Pancreas (tissue), 10 donors: ENCODE results near the gene OVAAL. TPM values are rescaled to one million over a fixed set of nuclear protein-coding genes. Genes with fewer than 3 reads are reported as not detected.

Source experiments
- ATAC-seq, 4 donors: fragments of 200-7000 bp; cut with Tn5 transposase; one replicate each; pipeline versions ENCODE4 v1.8.0 to v1.9.1; 2020; ENCODE audit warnings: mild to moderate bottlenecking in 4 of 4, moderate library complexity in 4 of 4
- DNase-seq, 6 donors: peaks; one replicate each; pipeline ENCODE4 v3.0.0-alpha.2; 2020
- FAIRE-seq: peaks from 2 replicates; lab custom pipeline; 2012; peaks lifted over from hg19 to GRCh38; lab: Jason Lieb, UNC
- H3K27ac ChIP-seq, 4 donors: fragments of 200-600 bp; sonication (generic); 1 replicate in 3 of 4; 2 replicates in 1 of 4; pipeline versions ENCODE4 v1.5.0 to v1.8.0; 2020
- H3K27me3 ChIP-seq, 4 donors: fragments of 200-600 bp; one replicate each; pipeline ENCODE4 v1.8.0; 2021
- H3K36me3 ChIP-seq, 3 donors: fragments of 200-600 bp; sonication (generic) in 1 of 3; one replicate each; pipeline versions ENCODE4 v1.5.0 to v1.8.0; 2020 to 2021
- H3K4me1 ChIP-seq, 3 donors: fragments of 200-600 bp; one replicate each; pipeline ENCODE4 v1.8.0; 2021
- H3K4me3 ChIP-seq, 4 donors: fragments of 200-600 bp; sonication (generic) in 2 of 4; one replicate each; pipeline versions ENCODE4 v1.5.0 to v1.8.0; 2020 to 2021
- H3K9me3 ChIP-seq, 4 donors: fragments of 200-600 bp; one replicate each; pipeline ENCODE4 v1.8.0; 2021
- WGBS, 2 donors: extraction: QIAGEN DNeasy Blood & Tissue Kit; methylation state at CpG; one replicate each; pipeline ENCODE4 v1.1.7; 2013; 5-methylcytosine and 5-hydroxymethylcytosine counted together
- intact Hi-C, 3 donors: fragments of 100-400 bp; cut with DNase I; formaldehyde crosslinking; loops; one replicate each; pipeline versions ENCODE4 v1.11.1 to v1.14.2; 2022
- polyA plus RNA-seq, 2 donors: library from polyadenylated mRNA; stranded (reverse); fragments of 200-250 nt; gene quantifications; one replicate each; pipeline ENCODE4 v1.2.3, GENCODE V29; 2013
- total RNA-seq, 6 donors: library from RNA; stranded (reverse); fragmentation: NEBNext Ultra II Directional in 4 of 6; extraction: Animal tissue kit (Norgen Biotek cat#: 25700) in 4 of 6; gene quantifications; one replicate each; pipeline versions ENCODE4 v1.2.1 to v1.2.4, GENCODE V29; 2021 to 2023
- TF ChIP-seq, protein P1 (sequence below), 4 donors: fragments of 200-600 bp; sonication (generic) in 3 of 4; IDR thresholded peaks; one replicate each; pipeline versions ENCODE4 v1.5.0 to v1.8.0; 2021; ENCODE audit warnings: antibody characterized with exemption in 4 of 4
- donor health status: healthy with polysubstance abuse.
- donor health status: DM: no; HTN: no; CAD: no; lungs with moderate emphysema.
- donor health status: DM: no; HTN: no; CAD: no.
- donor health status: control.
- donor health status: control.
- donor health status: Bipolar disorder and iron deficiency.
- donor health status: DM: yes; HTN: yes; CAD: no.
- donor health status: DM: no; HTN: no; CAD: no.
- donor health status: DM: no; HTN: no; CAD: no.
- donor health status: DM: yes; HTN: yes; CAD: no.

Gene OVAAL
- total and polyA plus RNA-seq, 8 donors = not detected

DNA sequence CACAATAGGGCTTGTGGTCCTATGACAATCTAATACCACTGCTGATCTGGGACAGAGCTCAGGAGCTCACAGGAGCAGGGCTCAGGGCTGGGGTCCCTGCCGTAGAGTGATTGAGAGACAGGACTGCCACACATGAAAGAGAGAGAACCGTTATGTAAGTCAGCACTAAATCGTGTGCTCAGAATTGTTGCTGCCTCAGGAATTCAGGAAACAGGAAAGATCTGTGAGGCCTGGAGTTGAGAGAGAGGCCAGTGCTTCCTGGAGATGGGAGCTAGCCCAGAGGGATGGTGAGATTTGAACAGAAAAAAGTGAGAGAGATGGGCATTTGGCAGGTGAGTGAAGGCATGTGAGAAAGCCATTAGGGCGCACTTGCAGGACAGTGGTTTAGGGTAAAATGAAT lies 38.9 kb upstream of the OVAAL start:
- Histone ChIP-seq H3K27ac (no peak overlapping the region), H3K36me3 (no peaks in the 10 kb centered on the region), H3K4me1 (peaks cover 6 to 23% (median 16%) of the 10 kb centered on the region in 3 donors), H3K4me3 (no peak overlapping the region), H3K27me3 (no peaks in the 10 kb centered on the region), H3K9me3 (no peaks in the 10 kb centered on the region)
- intact Hi-C loops = loop anchor here in 2 of 3 donors (5.0 to 10.0 kb wide), 3 partner anchors 335 to 625 kb away; no protein-coding TSS in a partner anchor
- FAIRE-seq (no peak), DNase-seq (no peak), ATAC-seq (no peak)
- WGBS, 2 donors = 68 to 71% methylated on average over 4 of the region's 4 CpGs
- TF ChIP-seq, protein P1, sequence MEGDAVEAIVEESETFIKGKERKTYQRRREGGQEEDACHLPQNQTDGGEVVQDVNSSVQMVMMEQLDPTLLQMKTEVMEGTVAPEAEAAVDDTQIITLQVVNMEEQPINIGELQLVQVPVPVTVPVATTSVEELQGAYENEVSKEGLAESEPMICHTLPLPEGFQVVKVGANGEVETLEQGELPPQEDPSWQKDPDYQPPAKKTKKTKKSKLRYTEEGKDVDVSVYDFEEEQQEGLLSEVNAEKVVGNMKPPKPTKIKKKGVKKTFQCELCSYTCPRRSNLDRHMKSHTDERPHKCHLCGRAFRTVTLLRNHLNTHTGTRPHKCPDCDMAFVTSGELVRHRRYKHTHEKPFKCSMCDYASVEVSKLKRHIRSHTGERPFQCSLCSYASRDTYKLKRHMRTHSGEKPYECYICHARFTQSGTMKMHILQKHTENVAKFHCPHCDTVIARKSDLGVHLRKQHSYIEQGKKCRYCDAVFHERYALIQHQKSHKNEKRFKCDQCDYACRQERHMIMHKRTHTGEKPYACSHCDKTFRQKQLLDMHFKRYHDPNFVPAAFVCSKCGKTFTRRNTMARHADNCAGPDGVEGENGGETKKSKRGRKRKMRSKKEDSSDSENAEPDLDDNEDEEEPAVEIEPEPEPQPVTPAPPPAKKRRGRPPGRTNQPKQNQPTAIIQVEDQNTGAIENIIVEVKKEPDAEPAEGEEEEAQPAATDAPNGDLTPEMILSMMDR (IDR thresholded peaks at IDR 0.05) = no peak

DNA sequence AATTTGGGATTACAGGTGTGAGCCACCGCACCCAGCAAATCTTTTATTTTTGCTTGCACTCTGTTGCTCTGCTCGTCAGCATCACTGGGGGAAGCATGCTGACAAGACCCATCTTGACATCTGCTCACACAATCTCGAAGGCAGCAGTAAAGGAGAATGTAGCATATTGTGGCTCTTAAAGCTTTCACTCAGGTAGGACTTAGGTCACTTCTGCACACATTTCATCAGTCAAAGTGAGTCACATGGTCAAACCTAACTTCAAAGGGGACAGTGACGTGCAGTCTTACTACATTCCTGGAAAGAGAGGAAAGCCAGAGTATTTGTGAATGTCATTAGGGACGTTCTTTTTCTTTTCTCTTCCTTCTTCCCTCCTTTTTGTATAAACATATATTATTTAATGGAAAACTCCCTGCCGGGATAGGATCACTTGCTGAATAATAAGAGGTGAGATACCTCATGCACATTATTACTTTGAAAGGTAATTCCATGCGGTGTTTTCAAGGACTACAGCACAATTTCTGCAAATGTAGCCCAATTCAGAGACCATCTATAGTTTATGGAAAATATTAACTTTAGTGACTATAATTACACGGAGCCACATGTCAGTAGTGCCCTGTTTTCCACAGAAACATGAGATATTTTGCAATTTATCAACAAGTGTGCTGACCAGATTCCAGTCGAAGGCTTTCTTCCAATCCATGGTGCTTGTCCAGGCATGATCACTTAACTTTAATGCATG lies 37.1 kb upstream of the OVAAL start:
- DNase-seq = no peak
- H3K9me3 ChIP-seq = no peaks in the 10 kb centered on the region
- intact Hi-C loops = loop anchor here in 2 of 3 donors (5.0 to 10.0 kb wide), 2 partner anchors 333 to 341 kb away; no protein-coding TSS in a partner anchor
- no peaks in the 10 kb centered on the region for H3K27me3 ChIP-seq
- 50 to 51% methylated on average over 9 of the region's 9 CpGs for WGBS, 2 donors
- no peak for FAIRE-seq
- ATAC-seq = peak; percentile 75 to 80 (median 76)
- no peak overlapping the region for H3K4me3 ChIP-seq
- peaks cover 3 to 17% (median 16%) of the 10 kb centered on the region in 3 donors for H3K4me1 ChIP-seq
- TF ChIP-seq, protein P1 (IDR thresholded peaks at IDR 0.05) = no peak
- peak overlapping the region in 2 of 4 donors; percentile 20 to 56 for H3K27ac ChIP-seq
- no peaks in the 10 kb centered on the region for H3K36me3 ChIP-seq

DNA sequence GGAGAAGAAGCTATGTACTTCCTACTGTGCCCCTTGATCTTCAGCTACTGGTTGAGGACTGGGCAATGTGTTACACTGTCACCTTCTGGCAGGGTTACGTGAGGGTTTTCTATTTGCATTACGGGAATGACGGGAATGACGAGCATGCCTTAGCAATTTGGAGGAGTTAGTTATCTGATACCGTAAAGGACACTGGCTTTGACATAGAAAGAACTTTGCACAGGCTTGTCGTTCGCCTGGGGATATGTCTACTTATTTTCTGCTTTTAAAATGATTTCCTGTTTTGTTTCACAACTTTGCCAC lies 36.6 kb upstream of the OVAAL start:
- Histone ChIP-seq H3K27me3 (no peaks in the 10 kb centered on the region), H3K4me3 (no peak overlapping the region), H3K27ac (peak overlapping the region in 2 of 4 donors; percentile 20 to 56), H3K9me3 (no peaks in the 10 kb centered on the region), H3K36me3 (no peaks in the 10 kb centered on the region), H3K4me1 (peaks cover 3 to 16% (median 14%) of the 10 kb centered on the region in 3 donors)
- TF ChIP-seq, protein P1 (IDR thresholded peaks at IDR 0.05) = no peak
- WGBS, 2 donors = 14 to 17% methylated on average over 7 of the region's 7 CpGs
- intact Hi-C loops = loop anchor here in 2 of 3 donors (5.0 to 10.0 kb wide), 2 partner anchors 333 to 340 kb away; no protein-coding TSS in a partner anchor
- ATAC-seq (peak; percentile 54 to 70 (median 65)), DNase-seq (no peak), FAIRE-seq (no peak)

- TF ChIP-seq, protein P1 (IDR thresholded peaks at IDR 0.05) = no peak
- DNase-seq (no peak), FAIRE-seq (no peak), ATAC-seq (no peak)
- Histone ChIP-seq H3K27me3 (no peaks in the 10 kb centered on the region), H3K9me3 (no peaks in the 10 kb centered on the region), H3K36me3 (no peaks in the 10 kb centered on the region), H3K4me1 (peaks cover 3 to 16% (median 14%) of the 10 kb centered on the region in 3 donors), H3K4me3 (no peak overlapping the region), H3K27ac (no peak overlapping the region)
- WGBS, 2 donors = 76 to 81% methylated on average over 7 of the region's 7 CpGs
- intact Hi-C loops = loop anchor here in 2 of 3 donors (5.0 to 10.0 kb wide), 2 partner anchors 330 to 338 kb away; no protein-coding TSS in a partner anchor
Measured at GRCh38 chr1:180524160-180524914, 34.4 kb upstream of the OVAAL start.
